HUES64 (cell line): Measurements from ENCODE around the gene OSGIN1.

ENCODE experiments used
- H3K27ac ChIP-seq: 2 replicates; pipeline ENCODE4 v1.7.0; 2013; ENCODE audit warnings: low read depth, low read length, inconsistent platforms
- H3K27me3 ChIP-seq: 2 replicates; pipeline ENCODE4 v1.6.1; 2013; ENCODE audit warnings: mild to moderate bottlenecking, low read length; ENCODE audit not compliant: insufficient read depth
- H3K36me3 ChIP-seq: 2 replicates; pipeline ENCODE4 v1.6.1; 2013; ENCODE audit warnings: mild to moderate bottlenecking, low read length; ENCODE audit not compliant: insufficient read depth
- H3K4me1 ChIP-seq: 2 replicates; pipeline ENCODE4 v1.6.1; 2013; ENCODE audit warnings: mild to moderate bottlenecking, low read length, moderate library complexity; ENCODE audit not compliant: insufficient read depth
- H3K4me3 ChIP-seq: 2 replicates; pipeline ENCODE4 v1.5.1; 2013; ENCODE audit warnings: mild to moderate bottlenecking, low read length, moderate library complexity
- H3K9ac ChIP-seq: 2 replicates; pipeline ENCODE4 v1.6.1; 2013; ENCODE audit warnings: mild to moderate bottlenecking, low read depth, low read length
- H3K9me3 ChIP-seq: 2 replicates; pipeline ENCODE4 v1.6.1; 2013; ENCODE audit warnings: low read depth, low read length; ENCODE audit not compliant: insufficient read depth
- WGBS: fragments of 150-250, 120-280 bp; methylation state at CpG from one replicate; pipeline ENCODE4 v1.1.7; 2013; ENCODE audit warnings: missing lambda C conversion rate; 5-methylcytosine and 5-hydroxymethylcytosine counted together

Gene OSGIN1

DNA sequence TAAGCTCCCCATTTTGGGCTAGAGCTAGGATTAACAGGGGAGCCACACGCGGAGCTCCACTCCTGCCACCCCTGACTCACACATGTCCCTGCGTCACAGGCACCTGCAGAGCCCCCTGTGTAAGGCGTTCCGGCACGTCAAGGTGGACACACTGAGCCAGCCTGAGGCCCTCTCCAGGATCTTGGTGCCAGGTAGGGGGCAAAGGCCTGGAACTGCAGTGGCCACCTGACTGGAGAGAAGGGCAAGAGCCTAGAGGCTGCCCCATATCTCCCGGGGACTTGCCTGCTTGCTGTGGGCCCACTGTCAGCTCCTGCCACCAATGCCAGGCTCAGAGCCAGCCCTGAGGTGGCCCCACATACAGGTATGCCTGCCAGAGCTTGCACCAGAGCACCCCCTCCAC lies 48.7 kb downstream of the OSGIN1 start:
- H3K4me1 ChIP-seq: no peaks in the 10 kb centered on the region
- 96% methylated on average over 7 of the region's 7 CpGs for WGBS
- no peaks in the 10 kb centered on the region for H3K27me3 ChIP-seq
- H3K36me3 ChIP-seq: no peaks in the 10 kb centered on the region
- H3K27ac ChIP-seq: no peak overlapping the region
- no peaks in the 10 kb centered on the region for H3K9me3 ChIP-seq
- H3K9ac ChIP-seq: no peak overlapping the region
- H3K4me3 ChIP-seq: no peak overlapping the region

DNA sequence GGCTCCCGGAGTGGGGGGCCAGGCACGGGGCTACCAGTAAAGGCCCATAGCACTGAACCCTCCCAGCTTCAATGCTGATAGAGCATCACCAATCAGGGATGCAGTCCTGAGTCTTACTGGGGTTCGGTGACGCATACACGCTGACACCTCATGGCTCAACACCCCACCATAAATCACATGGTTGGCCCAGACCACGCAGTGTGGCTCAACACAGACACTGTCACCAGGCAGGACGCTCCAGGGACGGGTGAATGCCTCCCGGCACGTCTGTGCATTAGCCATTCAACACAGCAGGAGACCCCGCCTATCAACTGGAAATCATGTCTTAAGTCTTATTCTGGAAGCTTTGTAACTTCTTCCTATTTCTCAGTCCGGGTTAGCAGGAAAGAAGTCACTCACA lies 50.0 kb downstream of the OSGIN1 start:
- H3K36me3 ChIP-seq: no peaks in the 10 kb centered on the region
- H3K4me3 ChIP-seq: no peak overlapping the region
- no peaks in the 10 kb centered on the region for H3K9me3 ChIP-seq
- WGBS: 91% methylated on average over 12 of the region's 12 CpGs
- no peaks in the 10 kb centered on the region for H3K4me1 ChIP-seq
- H3K27ac ChIP-seq: no peak overlapping the region
- no peak overlapping the region for H3K9ac ChIP-seq
- no peaks in the 10 kb centered on the region for H3K27me3 ChIP-seq

DNA sequence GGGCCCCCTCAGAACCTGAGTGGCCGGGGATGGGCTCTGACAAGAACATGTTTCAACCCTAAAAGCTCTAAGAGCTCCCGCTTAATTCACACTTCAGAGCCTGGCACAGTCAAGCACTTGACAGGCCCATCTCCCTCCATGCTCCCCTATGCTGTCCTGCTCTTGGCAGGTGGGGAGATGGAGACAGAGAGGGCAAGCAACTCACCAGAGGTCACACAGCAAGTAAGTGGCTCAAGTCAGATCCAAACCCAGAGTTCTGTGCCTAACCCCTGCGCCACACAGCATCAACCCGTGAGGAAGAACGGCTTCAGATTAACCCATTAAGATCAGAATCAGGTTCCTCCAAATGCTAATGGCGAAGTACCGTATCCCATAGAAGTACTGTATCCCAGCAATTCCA lies 51.4 kb downstream of the OSGIN1 start:
- Histone ChIP-seq H3K27ac (no peak overlapping the region), H3K36me3 (no peaks in the 10 kb centered on the region), H3K27me3 (no peaks in the 10 kb centered on the region), H3K9ac (no peak overlapping the region), H3K4me3 (no peak overlapping the region), H3K4me1 (no peaks in the 10 kb centered on the region), H3K9me3 (no peaks in the 10 kb centered on the region)
- 93% methylated on average over 7 of the region's 7 CpGs for WGBS

DNA sequence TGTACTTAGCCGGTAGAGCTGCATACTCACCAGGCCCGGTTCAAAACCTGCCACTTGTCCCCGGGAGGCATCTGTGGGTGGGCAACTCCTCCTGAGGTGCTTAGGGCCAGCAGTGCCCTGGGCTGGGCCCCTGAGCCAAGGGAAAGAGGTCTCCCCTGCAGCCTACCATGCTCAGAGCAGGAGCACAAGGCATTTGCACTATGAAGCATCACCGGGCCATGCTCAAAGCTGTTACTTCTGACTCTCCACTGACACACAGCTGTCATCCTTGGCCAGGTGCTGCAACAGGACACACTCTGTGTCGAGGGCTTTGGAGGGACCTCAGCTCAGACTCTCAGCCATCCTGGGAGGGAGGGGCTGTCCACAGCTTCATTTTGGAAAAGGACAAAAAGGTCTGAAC lies 52.4 kb downstream of the OSGIN1 start:
- Histone ChIP-seq H3K27ac (no peak overlapping the region), H3K36me3 (no peaks in the 10 kb centered on the region), H3K27me3 (no peaks in the 10 kb centered on the region), H3K4me1 (no peaks in the 10 kb centered on the region), H3K9me3 (no peaks in the 10 kb centered on the region), H3K4me3 (no peak overlapping the region), H3K9ac (no peak overlapping the region)
- WGBS: 87% methylated on average over 5 of the region's 5 CpGs

DNA sequence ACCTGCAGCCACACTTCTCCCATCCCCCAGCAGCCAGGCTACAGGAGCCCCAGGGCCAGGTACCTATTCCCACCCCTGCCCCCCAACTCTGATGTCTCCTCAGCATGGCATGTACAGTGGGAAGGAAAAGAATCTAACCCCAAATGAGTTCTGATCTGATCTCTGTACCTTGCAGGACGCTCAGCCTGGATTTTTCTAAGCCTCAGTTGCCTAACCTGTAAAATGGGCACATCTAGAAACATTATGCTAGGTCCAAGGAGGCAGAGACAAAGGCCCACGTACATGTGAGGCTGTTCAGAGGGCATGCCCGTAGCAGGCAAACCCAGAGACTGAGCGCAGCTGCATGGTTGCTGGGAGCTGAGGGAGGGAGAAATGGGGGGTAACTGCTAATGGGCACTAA lies 54.5 kb downstream of the OSGIN1 start:
- H3K4me3 ChIP-seq: no peak overlapping the region
- H3K9ac ChIP-seq: no peak overlapping the region
- 86% methylated on average over 4 of the region's 4 CpGs for WGBS
- H3K4me1 ChIP-seq: no peaks in the 10 kb centered on the region
- H3K36me3 ChIP-seq: no peaks in the 10 kb centered on the region
- no peaks in the 10 kb centered on the region for H3K27me3 ChIP-seq
- H3K27ac ChIP-seq: no peak overlapping the region
- H3K9me3 ChIP-seq: no peaks in the 10 kb centered on the region

DNA sequence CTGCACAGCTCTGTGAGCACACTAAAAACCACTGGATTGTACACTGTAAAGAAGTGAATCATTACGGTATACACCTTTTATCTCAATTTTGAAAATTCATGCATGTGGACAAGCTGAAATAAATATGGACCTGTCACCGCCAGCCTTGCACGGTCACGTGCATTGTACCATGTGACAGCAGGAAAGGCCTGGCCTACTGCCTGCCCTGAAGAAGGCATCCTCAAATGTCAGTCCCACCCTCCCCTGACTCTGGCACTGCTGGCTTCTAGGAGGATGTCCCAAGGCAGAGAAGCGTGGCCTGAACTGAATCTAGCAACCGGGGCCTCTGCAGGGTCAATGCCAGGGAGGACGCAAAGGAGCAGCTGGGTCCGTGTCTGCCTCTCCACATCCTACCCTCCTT lies 54.9 kb downstream of the OSGIN1 start:
- no peaks in the 10 kb centered on the region for H3K4me1 ChIP-seq
- H3K4me3 ChIP-seq: no peak overlapping the region
- no peaks in the 10 kb centered on the region for H3K9me3 ChIP-seq
- H3K27me3 ChIP-seq: no peaks in the 10 kb centered on the region
- WGBS: 94% methylated on average over 7 of the region's 8 CpGs
- H3K9ac ChIP-seq: no peak overlapping the region
- H3K27ac ChIP-seq: no peak overlapping the region
- H3K36me3 ChIP-seq: no peaks in the 10 kb centered on the region

DNA sequence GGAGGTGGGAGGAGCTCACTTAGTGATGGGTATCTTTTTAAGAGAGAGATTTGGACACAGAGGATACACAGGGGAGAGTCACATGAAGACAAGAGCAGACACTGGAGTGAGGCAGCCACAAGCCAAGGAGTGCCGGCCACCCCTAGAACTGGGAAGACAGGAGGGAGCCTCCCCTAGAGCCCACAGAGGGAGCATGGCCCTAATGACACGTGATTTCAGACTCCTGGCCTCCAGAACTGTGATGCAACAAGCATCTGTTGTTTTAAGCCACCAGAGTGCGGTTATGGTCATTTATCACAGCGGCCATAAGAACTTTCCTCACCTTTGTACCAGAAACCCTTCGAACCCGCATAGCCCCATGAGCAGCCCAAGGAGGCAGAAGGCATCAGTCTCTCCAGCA lies 56.2 kb downstream of the OSGIN1 start:
- Histone ChIP-seq H3K4me1 (no peaks in the 10 kb centered on the region), H3K27me3 (no peaks in the 10 kb centered on the region), H3K4me3 (no peak overlapping the region), H3K36me3 (no peaks in the 10 kb centered on the region), H3K9me3 (no peaks in the 10 kb centered on the region), H3K27ac (no peak overlapping the region), H3K9ac (no peak overlapping the region)
- 95% methylated on average over 6 of the region's 6 CpGs for WGBS

DNA sequence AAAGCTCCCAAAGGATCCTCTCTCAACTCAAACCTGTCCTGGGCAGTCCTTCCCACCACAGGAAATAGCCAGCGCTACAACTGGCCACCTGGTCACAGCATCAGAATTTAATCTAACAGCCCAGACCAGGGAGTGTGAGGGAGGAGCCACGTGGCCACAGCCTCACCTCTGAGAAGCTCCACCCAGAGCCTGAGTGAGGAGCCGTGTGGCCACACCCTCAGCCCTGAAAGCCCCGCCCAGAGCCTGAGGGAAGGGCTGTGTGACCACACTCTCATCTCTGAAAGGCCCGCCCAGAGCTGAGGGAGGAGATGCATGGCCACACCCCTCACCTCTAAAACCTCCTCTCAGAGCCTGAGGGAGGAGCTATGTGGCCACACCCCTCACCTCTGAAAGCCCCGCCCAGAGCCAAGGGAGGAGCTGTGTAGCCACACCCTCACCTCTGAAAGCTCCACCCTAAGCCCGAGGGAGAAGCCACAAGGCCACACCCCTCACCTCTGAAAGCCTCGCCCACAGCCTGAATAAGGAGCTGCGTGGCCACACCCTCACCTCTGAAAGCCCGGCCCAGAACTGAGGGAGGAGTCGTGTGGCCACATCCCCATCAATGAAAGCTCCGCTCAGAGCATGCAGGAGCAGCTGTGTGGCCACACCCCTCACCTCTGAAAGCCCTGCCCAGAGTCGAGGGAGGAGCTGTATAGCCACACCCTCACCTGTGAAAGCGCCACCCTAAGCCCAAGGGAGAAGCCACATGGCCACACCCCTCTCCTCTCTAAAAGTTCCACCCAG lies 60.9 kb downstream of the OSGIN1 start:
- H3K9ac ChIP-seq: no peak overlapping the region
- no peaks in the 10 kb centered on the region for H3K27me3 ChIP-seq
- WGBS: 15% methylated on average over 14 of the region's 14 CpGs
- H3K9me3 ChIP-seq: no peaks in the 10 kb centered on the region
- H3K4me1 ChIP-seq: no peaks in the 10 kb centered on the region
- no peak overlapping the region for H3K4me3 ChIP-seq
- no peaks in the 10 kb centered on the region for H3K36me3 ChIP-seq
- H3K27ac ChIP-seq: no peak overlapping the region

DNA sequence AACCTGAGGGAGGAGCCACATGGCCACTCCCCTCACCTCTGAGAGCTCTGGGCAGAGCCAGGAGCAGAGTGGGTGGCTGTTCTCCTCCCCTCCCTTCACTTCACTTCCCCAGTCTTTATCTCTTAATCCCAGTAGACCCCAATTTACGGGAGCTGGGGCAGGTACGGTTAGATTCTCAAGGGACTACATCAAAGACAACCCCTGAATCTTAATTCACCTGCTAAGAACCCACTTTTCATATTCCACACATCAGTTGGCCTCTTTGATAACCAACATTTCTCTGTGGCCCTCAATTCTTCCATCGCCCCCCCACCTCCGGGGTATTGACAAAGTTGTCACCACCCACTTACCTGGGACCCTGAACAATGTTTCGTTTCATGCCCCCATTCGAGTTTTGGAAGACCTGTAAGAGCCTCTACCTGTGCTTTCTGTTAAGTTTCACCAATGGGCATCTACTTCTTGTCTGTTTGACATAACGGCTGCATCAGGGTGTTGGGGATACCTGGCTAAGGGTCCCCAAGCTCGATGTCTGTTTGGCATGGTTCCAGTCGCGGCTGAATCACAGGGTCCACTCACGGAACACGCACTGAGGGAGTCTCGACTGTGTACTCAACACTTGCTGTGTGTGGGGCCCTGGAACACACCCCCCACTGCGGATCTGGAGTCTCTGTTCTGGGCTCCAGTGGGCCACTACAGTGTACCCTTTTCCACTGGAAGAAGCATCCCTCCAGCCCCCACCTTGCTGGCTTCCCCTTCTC lies 61.7 kb downstream of the OSGIN1 start:
- H3K4me1 ChIP-seq: no peaks in the 10 kb centered on the region
- WGBS: 84% methylated on average over 14 of the region's 14 CpGs
- no peak overlapping the region for H3K4me3 ChIP-seq
- H3K9me3 ChIP-seq: no peaks in the 10 kb centered on the region
- no peaks in the 10 kb centered on the region for H3K27me3 ChIP-seq
- no peak overlapping the region for H3K9ac ChIP-seq
- H3K36me3 ChIP-seq: no peaks in the 10 kb centered on the region
- no peak overlapping the region for H3K27ac ChIP-seq

DNA sequence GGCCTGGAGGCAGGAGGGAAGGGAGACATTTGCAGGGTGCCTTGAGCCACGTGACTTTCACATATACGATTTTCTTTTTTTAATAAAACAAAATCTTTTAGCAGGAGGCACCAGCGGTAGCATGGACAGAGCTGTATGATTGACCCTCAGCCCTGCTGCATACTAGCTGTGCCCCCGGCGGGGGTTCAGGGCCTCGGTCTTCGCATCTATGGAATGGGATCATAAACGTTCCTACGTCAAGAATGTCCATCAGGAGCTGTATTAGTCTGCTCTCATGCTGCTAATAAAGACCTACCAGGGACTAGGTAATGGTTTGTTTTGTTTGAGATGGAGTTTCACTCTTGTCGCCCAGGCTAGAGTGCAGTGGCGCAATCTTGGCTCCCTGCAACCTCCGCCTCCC lies 62.4 kb downstream of the OSGIN1 start:
- H3K36me3 ChIP-seq: no peaks in the 10 kb centered on the region
- no peak overlapping the region for H3K9ac ChIP-seq
- WGBS: 93% methylated on average over 12 of the region's 12 CpGs
- no peaks in the 10 kb centered on the region for H3K27me3 ChIP-seq
- no peak overlapping the region for H3K4me3 ChIP-seq
- H3K4me1 ChIP-seq: no peaks in the 10 kb centered on the region
- H3K9me3 ChIP-seq: no peaks in the 10 kb centered on the region
- no peak overlapping the region for H3K27ac ChIP-seq
